A673 (cell line): ENCODE results near the gene GREB1L. TPM values are rescaled to one million over a fixed set of nuclear protein-coding genes. Genes with fewer than 3 reads are reported as not detected.

Experiments
- BruUV-seq: library from RNA; stranded (reverse); fragments of 400-500 nt; replicated peaks from 2 replicates; lab custom pipeline; 2021; lab: Mats Ljungman, UMichigan
- CTCF ChIA-PET: fragments of 300-600 bp; sonication (Branson Sonifier 250); formaldehyde crosslinking; loops from one replicate; lab custom pipeline; 2022; ENCODE audit warnings: antibody characterized with exemption; lab: Charles Lee
- POLR2A ChIA-PET: fragments of 300-600 bp; sonication (Branson Sonifier 250); formaldehyde crosslinking; loops from one replicate; lab custom pipeline; 2022; ENCODE audit warnings: antibody characterized with exemption; ENCODE audit not compliant: low non-redundant PET; lab: Charles Lee
- DNase-seq: peaks from one replicate; pipeline ENCODE4 v3.0.0-alpha.2; 2015; ENCODE audit warnings: low spot score
- H3K27ac ChIP-seq: fragments of 200-600 bp; sonication (generic); 2 replicates; pipeline ENCODE4 v1.5.1; 2016; ENCODE audit warnings: mixed run types, low read depth, mild to moderate bottlenecking, mixed read lengths, antibody characterized with exemption, low read length; ENCODE audit not compliant: poor library complexity, severe bottlenecking
- H3K27me3 ChIP-seq: fragments of 200-600 bp; sonication (generic); replicated peaks from 2 replicates; pipeline ENCODE4 v1.6.1; 2017; ENCODE audit warnings: mixed run types, low read depth, mild to moderate bottlenecking, mixed read lengths, antibody characterized with exemption, low read length; ENCODE audit not compliant: insufficient read depth, poor library complexity
- H3K36me3 ChIP-seq: fragments of 200-600 bp; sonication (generic); 2 replicates; pipeline ENCODE4 v1.6.1; 2016; ENCODE audit warnings: mixed run types, mild to moderate bottlenecking, mixed read lengths, antibody characterized with exemption, low read length; ENCODE audit not compliant: insufficient read depth, poor library complexity, severe bottlenecking
- H3K4me1 ChIP-seq: fragments of 200-600 bp; sonication (generic); 2 replicates; pipeline ENCODE4 v1.6.1; 2017; ENCODE audit warnings: mixed run types, mild to moderate bottlenecking, mixed read lengths, antibody characterized with exemption, low read length; ENCODE audit not compliant: insufficient read depth, poor library complexity, severe bottlenecking
- H3K4me3 ChIP-seq: fragments of 200-600 bp; sonication (generic); 2 replicates; pipeline ENCODE4 v1.5.1; 2016; ENCODE audit warnings: low read depth, mixed run types, mild to moderate bottlenecking, mixed read lengths, low read length; ENCODE audit not compliant: poor library complexity, severe bottlenecking
- H3K9me3 ChIP-seq: fragments of 200-600 bp; sonication (generic); 2 replicates; pipeline ENCODE4 v1.6.1; 2016; ENCODE audit warnings: mixed run types, low read depth, mild to moderate bottlenecking, mixed read lengths, antibody characterized with exemption, low read length; ENCODE audit not compliant: poor library complexity, severe bottlenecking
- CTCF ChIP-seq: fragments of 300-800, 200-600 bp; sonication (generic); conservative IDR thresholded peaks from 2 replicates; pipeline ENCODE4 v1.5.1; 2017; ENCODE audit warnings: low read depth, mild to moderate bottlenecking, antibody characterized with exemption, low read length, moderate library complexity, mixed read lengths
- EZH2 ChIP-seq: fragments of 200-600 bp; sonication (generic); IDR thresholded peaks from 2 replicates; pipeline ENCODE4 v1.6.1; 2017; ENCODE audit warnings: borderline replicate concordance, low read depth, mild to moderate bottlenecking, mixed read lengths, antibody characterized with exemption, low read length; ENCODE audit not compliant: poor library complexity, severe bottlenecking
- intact Hi-C: fragments of 100-400 bp; cut with micrococcal nuclease; formaldehyde crosslinking; loops from one replicate; pipeline ENCODE4 v1.10.0; 2022; ENCODE audit not compliant: unreplicated experiment
- total RNA-seq: library from RNA; stranded (reverse); gene quantifications from 2 replicates; pipeline ENCODE4 v1.2.3, GENCODE V29; 2021

Gene GREB1L
- total RNA-seq, 1 experiment from 2014 or later, result 0.04 TPM

GRCh38 chr18:21548647-21549046 is 306.6 kb downstream of the GREB1L start:
- ChIA-PET POLR2A (no interaction called here), CTCF (interaction anchor here (0.6 kb wide), 1 partner anchor 353 kb away, joined by 3 read pairs; no protein-coding TSS in a partner anchor)
- peaks cover 5% of the 10 kb centered on the region for H3K36me3 ChIP-seq
- no peak for DNase-seq
- no peaks in the 10 kb centered on the region for H3K27me3 ChIP-seq
- H3K9me3 ChIP-seq, result no peaks in the 10 kb centered on the region
- intact Hi-C loops, result no loop called here
- H3K27ac ChIP-seq, result no peak overlapping the region
- TF ChIP-seq EZH2, result no peak
- no peak for TF ChIP-seq CTCF
- no peaks in the 10 kb centered on the region for H3K4me1 ChIP-seq
- H3K4me3 ChIP-seq, result no peak overlapping the region
- no TSS peak for BruUV-seq

GRCh38 chr18:21550510-21550970 is 308.5 kb downstream of the GREB1L start:
- TF ChIP-seq CTCF (no peak), EZH2 (no peak)
- CTCF ChIA-PET, result no interaction called here
- no peak overlapping the region for H3K27ac ChIP-seq
- no peaks in the 10 kb centered on the region for H3K27me3 ChIP-seq
- no peak overlapping the region for H3K4me3 ChIP-seq
- intact Hi-C loops, result no loop called here
- no peaks in the 10 kb centered on the region for H3K4me1 ChIP-seq
- POLR2A ChIA-PET, result no interaction called here
- BruUV-seq, result no TSS peak
- DNase-seq, result no peak
- H3K36me3 ChIP-seq, result peaks cover 5% of the 10 kb centered on the region
- H3K9me3 ChIP-seq, result no peaks in the 10 kb centered on the region

- Histone ChIP-seq H3K4me1 (no peaks in the 10 kb centered on the region), H3K9me3 (no peaks in the 10 kb centered on the region), H3K4me3 (no peak overlapping the region), H3K27ac (peak overlapping the region; percentile 14), H3K36me3 (peaks cover 21% of the 10 kb centered on the region), H3K27me3 (no peaks in the 10 kb centered on the region)
- intact Hi-C loops, result no loop called here
- POLR2A ChIA-PET, result no interaction called here
- no TSS peak for BruUV-seq
- CTCF ChIA-PET, result no interaction called here
- no peak for TF ChIP-seq EZH2
- DNase-seq, result no peak
These were observed 315.7 kb downstream of the GREB1L start for GRCh38 chr18:21557607-21558253.
